IPS-15b (cell line): ENCODE data around the gene NFATC2IP.
"Not testable (repeated sequence)": the region's sequence is repeated elsewhere in the genome, so short reads cannot be mapped to it uniquely, and the experiment has no call there.

ENCODE experiments used
- H3K27me3 ChIP-seq: one replicate; pipeline ENCODE4 v1.6.1; 2013; ENCODE audit warnings: low read length; ENCODE audit not compliant: control insufficient read depth, insufficient read depth
- H3K36me3 ChIP-seq: one replicate; pipeline ENCODE4 v1.6.1; 2013; ENCODE audit warnings: low read length; ENCODE audit not compliant: control insufficient read depth, insufficient read depth
- H3K4me1 ChIP-seq: one replicate; pipeline ENCODE4 v1.6.1; 2013; ENCODE audit warnings: mild to moderate bottlenecking, low read length; ENCODE audit not compliant: control insufficient read depth, insufficient read depth
- H3K4me3 ChIP-seq: one replicate; pipeline ENCODE4 v1.5.1; 2013; ENCODE audit warnings: low read depth, low read length
- H3K9ac ChIP-seq: one replicate; pipeline ENCODE4 v1.6.1; 2013; ENCODE audit warnings: low read depth, mild to moderate bottlenecking, low read length
- H3K9me3 ChIP-seq: one replicate; pipeline ENCODE4 v1.6.1; 2013; ENCODE audit warnings: mild to moderate bottlenecking, low read length; ENCODE audit not compliant: control insufficient read depth, insufficient read depth

The NFATC2IP gene

GRCh38 chr16:28930203-28930602, 20.5 kb upstream of the NFATC2IP start:
- no peak overlapping the region for H3K4me3 ChIP-seq
- H3K27me3 ChIP-seq, result no peaks in the 10 kb centered on the region
- H3K36me3 ChIP-seq, result no peaks in the 10 kb centered on the region
- no peaks in the 10 kb centered on the region for H3K4me1 ChIP-seq
- H3K9ac ChIP-seq, result no peak overlapping the region
- H3K9me3 ChIP-seq, result no peaks in the 10 kb centered on the region

- no peaks in the 10 kb centered on the region for H3K9me3 ChIP-seq
- H3K4me1 ChIP-seq, result no peaks in the 10 kb centered on the region
- no peaks in the 10 kb centered on the region for H3K36me3 ChIP-seq
- peaks cover 2% of the 10 kb centered on the region for H3K27me3 ChIP-seq
- H3K9ac ChIP-seq, result no peak overlapping the region
- no peak overlapping the region for H3K4me3 ChIP-seq
Observed at GRCh38 chr16:28930652-28931051, 20.1 kb upstream of the NFATC2IP start.

- H3K9ac ChIP-seq, result no peak within 1 kb of the TSS
- H3K36me3 ChIP-seq, result no peaks in the 10 kb centered on the region
- no peak within 1 kb of the TSS for H3K4me3 ChIP-seq
- no peaks in the 10 kb centered on the region for H3K9me3 ChIP-seq
- no peaks in the 10 kb centered on the region for H3K4me1 ChIP-seq
- H3K27me3 ChIP-seq, result peaks cover 2% of the 10 kb centered on the region
Observed at GRCh38 chr16:28931801-28932225, 18.9 kb upstream of the NFATC2IP start, which contains the start of gene CD19. CD19 (plus strand) TSS chr16:28931971; CDS start chr16:28932001, 30 bp downstream.

GRCh38 chr16:28932339-28933141, 18.2 kb upstream of the NFATC2IP start:
- Histone ChIP-seq H3K36me3 (no peaks in the 10 kb centered on the region), H3K9ac (no peak overlapping the region), H3K9me3 (no peaks in the 10 kb centered on the region), H3K4me1 (no peaks in the 10 kb centered on the region), H3K27me3 (peaks cover 2% of the 10 kb centered on the region), H3K4me3 (no peak overlapping the region)

GRCh38 chr16:28933171-28933570, 17.6 kb upstream of the NFATC2IP start:
- H3K27me3 ChIP-seq, result peaks cover 2% of the 10 kb centered on the region
- H3K9me3 ChIP-seq, result no peaks in the 10 kb centered on the region
- H3K4me1 ChIP-seq, result no peaks in the 10 kb centered on the region
- no peaks in the 10 kb centered on the region for H3K36me3 ChIP-seq
- no peak overlapping the region for H3K9ac ChIP-seq
- no peak overlapping the region for H3K4me3 ChIP-seq

- no peak overlapping the region for H3K4me3 ChIP-seq
Observed at GRCh38 chr16:28935346-28935745, 15.4 kb upstream of the NFATC2IP start.

GRCh38 chr16:28935924-28936783, 14.6 kb upstream of the NFATC2IP start:
- Histone ChIP-seq H3K4me3 (peak overlapping the region; percentile 79), H3K27me3 (peaks cover 2% of the 10 kb centered on the region), H3K9me3 (no peaks in the 10 kb centered on the region), H3K4me1 (no peaks in the 10 kb centered on the region), H3K36me3 (no peaks in the 10 kb centered on the region), H3K9ac (peak overlapping the region; percentile 39)

More at GRCh38 chr16:28935346-28935745, 15.4 kb upstream of the NFATC2IP start:
- Histone ChIP-seq H3K9me3 (no peaks in the 10 kb centered on the region), H3K9ac (no peak overlapping the region), H3K4me1 (no peaks in the 10 kb centered on the region), H3K27me3 (peaks cover 2% of the 10 kb centered on the region), H3K36me3 (no peaks in the 10 kb centered on the region)

- H3K4me3 ChIP-seq, result no peak overlapping the region
- H3K4me1 ChIP-seq, result no peaks in the 10 kb centered on the region
- no peak overlapping the region for H3K9ac ChIP-seq
- no peaks in the 10 kb centered on the region for H3K36me3 ChIP-seq
- no peaks in the 10 kb centered on the region for H3K9me3 ChIP-seq
- H3K27me3 ChIP-seq, result peaks cover 2% of the 10 kb centered on the region
Observed at GRCh38 chr16:28936784-28937155, 14.0 kb upstream of the NFATC2IP start.

GRCh38 chr16:28937222-28937876, 13.4 kb upstream of the NFATC2IP start:
- Histone ChIP-seq H3K36me3 (no peaks in the 10 kb centered on the region), H3K4me1 (no peaks in the 10 kb centered on the region), H3K4me3 (no peak overlapping the region), H3K27me3 (peaks cover 2% of the 10 kb centered on the region), H3K9ac (no peak overlapping the region), H3K9me3 (no peaks in the 10 kb centered on the region)

GRCh38 chr16:28938721-28939120, 12.0 kb upstream of the NFATC2IP start:
- H3K4me1 ChIP-seq, result no peaks in the 10 kb centered on the region
- no peak overlapping the region for H3K4me3 ChIP-seq
- no peak overlapping the region for H3K9ac ChIP-seq
- H3K27me3 ChIP-seq, result peaks cover 2% of the 10 kb centered on the region
- no peaks in the 10 kb centered on the region for H3K9me3 ChIP-seq
- no peaks in the 10 kb centered on the region for H3K36me3 ChIP-seq

GRCh38 chr16:28939825-28940224, 10.9 kb upstream of the NFATC2IP start:
- H3K4me3 ChIP-seq, H3K36me3 ChIP-seq, H3K9ac ChIP-seq, H3K9me3 ChIP-seq, H3K4me1 ChIP-seq, H3K27me3 ChIP-seq: not testable (repeated sequence)
